CD4-positive, alpha-beta memory T cell (primary cell): ENCODE measurements around the gene ERVH48-1. TPM values are rescaled to one million over a fixed set of nuclear protein-coding genes. Genes with fewer than 3 reads are reported as not detected.
"Not testable (repeated sequence)": the region's sequence is repeated elsewhere in the genome, so short reads cannot be mapped to it uniquely, and the experiment has no call there.

Experiments used
- CTCF ChIA-PET: fragments of 350-600 bp; sonication (Branson Sonifier 250); formaldehyde crosslinking; loops from one replicate; lab custom pipeline; 2021; ENCODE audit warnings: inconsistent platforms; ENCODE audit not compliant: partially characterized antibody; lab: Charles Lee
- POLR2A ChIA-PET: fragments of 350-600 bp; sonication (Branson Sonifier 250); formaldehyde crosslinking; loops from one replicate; lab custom pipeline; 2021; ENCODE audit not compliant: partially characterized antibody; lab: Charles Lee
- DNase-seq, 5 donors: peaks; one replicate each; pipeline versions ENCODE4 v3.0.0 to v3.0.0-alpha.2; 2020 to 2022; ENCODE audit warnings: mixed read lengths in 1 of 5
- H3K27ac ChIP-seq: one replicate; pipeline ENCODE4 v1.7.0; 2013; ENCODE audit warnings: low read depth, low read length
- H3K27me3 ChIP-seq: 2 replicates; pipeline ENCODE4 v1.7.0; 2013; ENCODE audit warnings: mild to moderate bottlenecking, low read length, moderate library complexity; ENCODE audit not compliant: insufficient read depth
- H3K36me3 ChIP-seq: 2 replicates; pipeline ENCODE4 v1.7.0; 2013; ENCODE audit warnings: mild to moderate bottlenecking, low read length, moderate library complexity; ENCODE audit not compliant: insufficient read depth
- H3K4me1 ChIP-seq: 2 replicates; pipeline ENCODE4 v1.7.0; 2013; ENCODE audit warnings: mild to moderate bottlenecking, low read length, moderate library complexity; ENCODE audit not compliant: insufficient read depth
- H3K4me3 ChIP-seq, 2 donors: one replicate each; pipeline ENCODE4 v1.7.0; 2013; ENCODE audit warnings: low read length in 2 of 2, mild to moderate bottlenecking in 1 of 2
- H3K9me3 ChIP-seq, 2 donors: one replicate each; pipeline ENCODE4 v1.7.0; 2013; ENCODE audit warnings: low read length in 2 of 2, control low read depth in 1 of 2; ENCODE audit not compliant: control insufficient read depth in 1 of 2
- H3K27ac Mint-ChIP-seq, 7 donors: one replicate each; pipeline ENCODE4 v1.8.0; 2020 to 2021; ENCODE audit warnings: mixed read lengths in 7 of 7, mild to moderate bottlenecking in 6 of 7, inconsistent platforms in 3 of 7, moderate library complexity in 3 of 7
- H3K27me3 Mint-ChIP-seq, 2 donors: one replicate each; pipeline ENCODE4 v1.8.0; 2020 to 2021; ENCODE audit warnings: mixed read lengths in 2 of 2
- H3K36me3 Mint-ChIP-seq, 2 donors: one replicate each; pipeline ENCODE4 v1.8.0; 2020 to 2021; ENCODE audit warnings: mixed read lengths in 2 of 2, inconsistent platforms in 1 of 2, mild to moderate bottlenecking in 1 of 2
- H3K4me1 Mint-ChIP-seq, 4 donors: one replicate each; pipeline ENCODE4 v1.8.0; 2020 to 2021; ENCODE audit warnings: mixed read lengths in 4 of 4, mild to moderate bottlenecking in 1 of 4
- H3K4me3 Mint-ChIP-seq, 8 donors: one replicate each; pipeline ENCODE4 v1.8.0; 2020 to 2021; ENCODE audit warnings: mixed read lengths in 8 of 8, mild to moderate bottlenecking in 7 of 8, moderate library complexity in 6 of 8, inconsistent platforms in 3 of 8
- H3K9me3 Mint-ChIP-seq, 8 donors: one replicate each; pipeline ENCODE4 v1.8.0; 2020 to 2021; ENCODE audit warnings: mixed read lengths in 8 of 8, mild to moderate bottlenecking in 5 of 8, inconsistent platforms in 3 of 8, moderate library complexity in 1 of 8
- intact Hi-C: fragments of 100-400 bp; cut with micrococcal nuclease; formaldehyde crosslinking; loops from one replicate; pipeline ENCODE4 v1.15.1; 2023
- polyA plus RNA-seq, 2 donors: library from polyadenylated mRNA; unstranded; fragments of 300-500 nt; fragmentation: Illumina TruSeq; gene quantifications; one replicate each; pipeline ENCODE4 v1.2.3, GENCODE V29; 2021
- total RNA-seq, 2 experiments: library from RNA; stranded (reverse); gene quantifications; one replicate each; pipeline ENCODE4 v1.2.3, GENCODE V29; 2021

ERVH48-1 gene
- total and polyA plus RNA-seq, 4 experiments from 2014 or later = not detected

DNA sequence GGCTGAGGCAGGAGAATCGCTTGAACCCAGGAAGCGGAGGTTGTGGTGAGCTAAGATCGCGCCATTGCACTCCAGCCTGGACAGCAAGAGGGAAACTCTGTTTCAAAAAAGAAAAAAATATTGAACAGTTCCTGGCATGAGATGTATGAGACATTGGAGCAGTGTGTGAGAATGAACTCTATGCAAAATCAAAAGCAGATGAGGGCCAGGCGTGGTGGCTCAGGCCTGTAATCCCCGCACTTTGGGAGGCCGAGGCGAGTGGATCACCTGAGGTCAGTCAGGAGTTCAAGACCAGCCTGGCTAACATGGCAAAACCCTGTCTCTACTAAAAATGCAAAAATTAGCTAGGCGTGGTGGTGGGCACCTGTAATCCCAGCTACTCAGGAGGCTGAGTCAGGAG, 42.2 kb upstream of the ERVH48-1 start:
- H3K9me3 Mint-ChIP-seq, H3K36me3 ChIP-seq, H3K4me3 Mint-ChIP-seq, H3K27me3 ChIP-seq, POLR2A ChIA-PET, H3K4me1 Mint-ChIP-seq, CTCF ChIA-PET, H3K9me3 ChIP-seq, DNase-seq, H3K4me3 ChIP-seq, H3K27ac ChIP-seq, H3K27me3 Mint-ChIP-seq, H3K27ac Mint-ChIP-seq, H3K4me1 ChIP-seq, intact Hi-C loops, H3K36me3 Mint-ChIP-seq: not testable (repeated sequence)

DNA sequence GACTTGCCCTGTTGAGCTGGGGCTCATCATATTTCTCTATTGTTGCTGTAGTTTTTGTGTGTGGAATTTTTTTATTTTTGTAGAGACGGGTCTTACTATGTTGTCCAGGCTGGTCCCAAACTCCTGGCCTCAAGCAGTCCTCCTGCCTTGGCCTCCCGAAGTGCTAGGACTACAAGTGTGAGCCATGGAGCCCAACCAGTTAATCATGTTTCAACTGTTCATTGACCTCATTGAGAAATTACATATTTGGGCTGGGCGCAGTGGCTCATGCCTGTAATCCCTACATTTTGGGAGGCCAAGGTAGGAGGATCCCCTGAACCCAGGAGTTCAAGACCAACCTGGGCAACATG, 39.8 kb upstream of the ERVH48-1 start:
- Mint-ChIP-seq H3K9me3 (no peaks in the 10 kb centered on the region), H3K36me3 (no peaks in the 10 kb centered on the region), H3K4me1 (peaks cover 0 to 1% (median 0%) of the 10 kb centered on the region in 4 donors), H3K27ac (no peak overlapping the region), H3K4me3 (no peak overlapping the region), H3K27me3 (peaks cover 0 to 1% of the 10 kb centered on the region in 2 donors)
- intact Hi-C loops = no loop called here
- no peaks in the 10 kb centered on the region for H3K27me3 ChIP-seq
- H3K36me3 ChIP-seq = no peaks in the 10 kb centered on the region
- no peak overlapping the region for H3K27ac ChIP-seq
- no peak for DNase-seq
- CTCF ChIA-PET = no interaction called here
- no peaks in the 10 kb centered on the region for H3K4me1 ChIP-seq
- no peaks in the 10 kb centered on the region for H3K9me3 ChIP-seq
- H3K4me3 ChIP-seq = no peak overlapping the region
- POLR2A ChIA-PET = no interaction called here

DNA sequence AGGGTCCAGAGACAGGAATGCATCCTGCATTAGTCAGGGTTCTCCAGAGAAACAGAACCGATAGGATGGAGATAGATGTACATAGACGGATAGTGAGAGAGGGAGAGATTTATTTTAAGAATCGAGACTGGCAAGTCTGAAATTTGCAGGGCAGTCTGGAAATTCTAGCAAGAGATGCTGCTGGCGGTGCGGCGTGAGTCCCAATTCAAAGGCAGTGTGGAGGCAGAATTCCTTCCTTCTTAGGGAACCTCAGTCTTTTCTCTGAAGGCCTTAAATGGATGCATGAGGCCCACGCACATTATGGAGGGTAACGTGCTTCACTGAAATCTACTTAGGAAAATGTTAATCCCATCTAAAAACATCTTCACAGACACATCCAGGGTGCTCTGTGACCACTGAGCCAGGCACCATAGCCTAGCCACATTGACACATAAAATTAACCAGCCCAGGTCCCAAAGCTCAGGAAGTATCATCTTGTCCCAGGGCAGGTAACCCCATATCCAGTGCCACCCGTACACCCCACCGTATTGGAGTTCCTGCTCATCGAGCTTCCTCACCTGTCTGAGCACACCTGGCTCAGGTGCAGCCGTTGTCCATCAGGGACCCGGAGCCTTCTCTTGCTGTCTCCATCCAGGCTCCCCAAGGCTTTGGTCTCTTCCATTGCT, 39.2 kb upstream of the ERVH48-1 start:
- no peaks in the 10 kb centered on the region for H3K9me3 Mint-ChIP-seq
- H3K36me3 Mint-ChIP-seq = no peaks in the 10 kb centered on the region
- intact Hi-C loops = no loop called here
- H3K27me3 ChIP-seq = no peaks in the 10 kb centered on the region
- H3K4me1 Mint-ChIP-seq = peaks cover 0 to 1% (median 0%) of the 10 kb centered on the region in 4 donors
- no peaks in the 10 kb centered on the region for H3K4me1 ChIP-seq
- no peaks in the 10 kb centered on the region for H3K9me3 ChIP-seq
- ChIA-PET POLR2A (no interaction called here), CTCF (no interaction called here)
- no peak overlapping the region for H3K27ac Mint-ChIP-seq
- H3K27me3 Mint-ChIP-seq = peaks cover 0 to 1% of the 10 kb centered on the region in 2 donors
- H3K4me3 ChIP-seq = no peak overlapping the region
- DNase-seq = no peak
- H3K36me3 ChIP-seq = no peaks in the 10 kb centered on the region
- no peak overlapping the region for H3K4me3 Mint-ChIP-seq
- no peak overlapping the region for H3K27ac ChIP-seq

DNA sequence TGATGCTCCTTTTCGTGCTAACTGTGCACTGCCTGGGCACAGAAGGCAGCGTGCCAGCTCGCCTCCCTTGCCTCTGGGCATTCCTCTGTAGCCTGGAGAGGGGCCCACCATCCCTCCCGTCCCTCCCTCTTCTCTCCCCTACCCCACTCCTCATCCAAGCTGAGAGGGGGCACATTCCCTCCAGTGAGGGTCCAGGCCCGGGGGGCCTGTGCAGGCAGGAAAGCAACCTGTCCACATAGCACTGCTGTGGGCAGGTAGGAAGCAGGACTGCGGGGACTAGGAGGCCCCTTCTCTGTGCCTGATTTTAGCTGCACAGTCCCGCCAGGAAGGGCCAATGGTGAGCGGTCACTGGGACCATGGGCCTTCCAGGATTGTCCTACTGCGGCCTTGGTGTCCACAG, 38.7 kb upstream of the ERVH48-1 start:
- CTCF ChIA-PET = no interaction called here
- H3K4me1 Mint-ChIP-seq = peaks cover 0 to 1% (median 0%) of the 10 kb centered on the region in 4 donors
- intact Hi-C loops = no loop called here
- H3K27me3 Mint-ChIP-seq = peaks cover 0 to 1% of the 10 kb centered on the region in 2 donors
- H3K27ac ChIP-seq = no peak overlapping the region
- no peaks in the 10 kb centered on the region for H3K36me3 Mint-ChIP-seq
- H3K27me3 ChIP-seq = no peaks in the 10 kb centered on the region
- no peaks in the 10 kb centered on the region for H3K4me1 ChIP-seq
- DNase-seq = no peak
- POLR2A ChIA-PET = no interaction called here
- H3K4me3 Mint-ChIP-seq = no peak overlapping the region
- no peak overlapping the region for H3K27ac Mint-ChIP-seq
- no peaks in the 10 kb centered on the region for H3K9me3 Mint-ChIP-seq
- no peak overlapping the region for H3K4me3 ChIP-seq
- no peaks in the 10 kb centered on the region for H3K9me3 ChIP-seq
- H3K36me3 ChIP-seq = no peaks in the 10 kb centered on the region

DNA sequence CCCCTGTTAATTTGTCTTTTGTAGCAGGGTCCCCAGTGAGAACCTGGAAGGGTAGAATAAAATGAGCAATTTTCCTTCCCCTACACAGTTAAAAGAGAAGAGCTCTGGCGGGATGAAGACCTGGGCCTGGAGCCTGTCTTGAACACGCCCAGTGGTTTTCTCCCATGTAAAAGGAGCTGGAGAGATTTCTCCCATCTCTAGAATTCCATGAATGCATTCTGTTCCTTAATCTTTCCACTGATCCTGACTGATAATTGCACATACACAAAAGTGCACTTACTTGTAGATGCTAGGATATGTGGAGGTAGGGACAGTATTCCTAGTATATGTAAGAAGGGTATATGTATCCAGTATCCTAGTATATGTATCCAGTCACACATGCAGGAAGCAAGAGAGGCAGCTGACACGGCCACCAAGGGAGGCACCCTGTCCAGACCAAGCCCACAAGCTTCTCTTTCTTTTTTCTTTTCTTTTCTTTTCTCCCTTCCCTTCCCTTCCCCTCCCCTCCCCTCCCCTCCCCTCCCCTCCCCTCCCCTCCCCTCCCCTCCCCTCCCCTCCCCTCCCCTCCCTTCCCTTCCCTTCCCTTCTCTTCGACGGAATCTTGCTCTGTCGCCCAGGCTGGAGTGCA, 37.1 kb upstream of the ERVH48-1 start:
- Mint-ChIP-seq H3K4me1 (peaks cover 0 to 4% (median 0%) of the 10 kb centered on the region in 4 donors), H3K36me3 (no peaks in the 10 kb centered on the region), H3K4me3 (no peak overlapping the region), H3K27ac (no peak overlapping the region), H3K27me3 (peaks cover 0 to 1% of the 10 kb centered on the region in 2 donors), H3K9me3 (peaks cover 0 to 1% (median 0%) of the 10 kb centered on the region in 8 donors)
- Histone ChIP-seq H3K27me3 (no peaks in the 10 kb centered on the region), H3K36me3 (no peaks in the 10 kb centered on the region), H3K4me1 (no peaks in the 10 kb centered on the region), H3K9me3 (no peaks in the 10 kb centered on the region), H3K4me3 (no peak overlapping the region), H3K27ac (no peak overlapping the region)
- DNase-seq = no peak
- POLR2A ChIA-PET = no interaction called here
- CTCF ChIA-PET = no interaction called here
- intact Hi-C loops = no loop called here

DNA sequence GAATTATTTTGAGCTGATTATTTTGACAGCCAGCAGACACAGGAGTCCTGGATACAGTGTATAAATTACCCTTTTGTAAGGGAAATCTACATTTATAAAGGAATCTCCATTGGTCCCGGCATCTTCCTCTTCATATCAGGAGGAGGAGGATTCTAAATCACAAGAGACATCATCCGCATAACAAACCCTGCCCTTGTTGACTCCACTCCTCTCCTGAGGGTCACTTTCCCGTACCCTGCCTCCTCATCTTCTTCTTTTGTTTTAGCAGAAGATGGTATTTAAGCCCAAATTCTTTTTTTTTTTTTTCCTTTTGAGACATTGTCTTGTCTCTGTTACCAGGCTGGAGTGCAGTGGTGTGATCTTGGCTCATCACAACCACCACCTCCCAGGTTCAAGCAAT, 34.3 kb upstream of the ERVH48-1 start:
- no peak for DNase-seq
- H3K4me3 ChIP-seq = no peak overlapping the region
- Mint-ChIP-seq H3K9me3 (peaks cover 0 to 2% (median 0%) of the 10 kb centered on the region in 8 donors), H3K36me3 (no peaks in the 10 kb centered on the region), H3K27ac (peak overlapping the region in 1 of 7 donors; percentile 70), H3K4me1 (peaks cover 0 to 4% (median 0%) of the 10 kb centered on the region in 4 donors), H3K27me3 (peaks cover 0 to 1% of the 10 kb centered on the region in 2 donors), H3K4me3 (no peak overlapping the region)
- H3K4me1 ChIP-seq = no peaks in the 10 kb centered on the region
- no peaks in the 10 kb centered on the region for H3K36me3 ChIP-seq
- intact Hi-C loops = no loop called here
- no peak overlapping the region for H3K27ac ChIP-seq
- H3K27me3 ChIP-seq = no peaks in the 10 kb centered on the region
- ChIA-PET POLR2A (no interaction called here), CTCF (no interaction called here)
- H3K9me3 ChIP-seq = no peaks in the 10 kb centered on the region

DNA sequence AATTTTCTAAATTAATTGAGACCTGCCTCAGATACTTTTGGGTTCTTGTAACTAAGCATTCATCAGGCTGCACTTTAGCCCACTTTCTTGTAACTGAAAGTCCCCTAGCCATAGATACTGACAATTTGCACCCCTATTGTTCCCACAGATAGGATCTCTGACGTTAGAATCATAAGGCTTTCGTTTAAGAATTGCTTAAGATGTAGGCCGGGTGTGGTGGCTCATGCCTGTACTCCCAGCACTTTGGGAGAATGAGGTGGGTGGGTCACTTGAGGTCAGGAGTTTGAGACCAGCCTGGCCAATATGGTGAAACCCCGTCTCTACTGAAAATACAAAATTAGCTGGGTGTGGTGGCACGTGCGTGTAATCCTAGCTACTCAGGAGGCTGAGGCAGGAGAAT, 32.7 kb upstream of the ERVH48-1 start:
- H3K36me3 ChIP-seq, H3K4me3 Mint-ChIP-seq, H3K27me3 Mint-ChIP-seq, H3K27ac Mint-ChIP-seq, H3K9me3 Mint-ChIP-seq, CTCF ChIA-PET, intact Hi-C loops, H3K4me1 Mint-ChIP-seq, H3K4me1 ChIP-seq, H3K36me3 Mint-ChIP-seq, H3K27me3 ChIP-seq, H3K4me3 ChIP-seq, H3K27ac ChIP-seq, DNase-seq, H3K9me3 ChIP-seq: not testable (repeated sequence)
- POLR2A ChIA-PET = interaction anchor here (0.7 kb wide), 1 partner anchor 450 kb away, joined by 3 read pairs; no protein-coding TSS in a partner anchor
